Activated T-cell treated with anti-CD3 and anti-CD28 coated beads, Interleukin-2, amount 50 U/mL, for 48 hours (primary cell): ENCODE measurements around the gene FAM170B.
A peak's percentile ranks its signal among the peaks of the same experiment; 100 is the strongest.

Experiments used
- DNase-seq, 2 experiments: peaks; one replicate each; pipeline ENCODE4 v3.0.0-alpha.2; 2020

The FAM170B gene

DNA sequence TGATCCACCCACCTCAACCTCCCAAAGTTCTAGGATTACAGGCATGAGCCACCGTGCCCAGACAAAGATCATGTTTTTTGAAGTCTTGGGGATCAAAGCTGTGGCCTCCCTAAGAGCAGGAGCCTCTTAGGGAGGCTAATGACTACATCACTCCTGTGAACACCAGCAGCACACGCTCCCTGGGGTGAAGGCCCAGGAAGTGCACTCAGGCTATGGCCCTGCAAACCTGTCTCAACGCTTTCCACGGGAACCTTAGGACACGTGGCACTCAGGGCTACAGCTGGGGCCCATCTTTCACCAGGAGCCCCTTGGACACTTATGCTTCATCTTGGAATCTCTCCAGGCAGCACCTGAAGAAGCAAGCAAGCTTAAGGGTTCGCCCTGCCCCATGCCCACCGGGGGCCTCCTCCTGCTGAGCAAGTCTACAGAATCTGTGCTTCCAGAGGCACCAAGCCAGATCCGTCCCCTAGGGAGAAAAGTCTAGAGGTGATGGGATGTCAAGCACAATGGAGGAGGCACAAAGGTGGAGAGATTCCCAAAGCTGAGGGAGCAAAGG lies 36.9 kb downstream of the FAM170B start:
- no peak for DNase-seq

DNA sequence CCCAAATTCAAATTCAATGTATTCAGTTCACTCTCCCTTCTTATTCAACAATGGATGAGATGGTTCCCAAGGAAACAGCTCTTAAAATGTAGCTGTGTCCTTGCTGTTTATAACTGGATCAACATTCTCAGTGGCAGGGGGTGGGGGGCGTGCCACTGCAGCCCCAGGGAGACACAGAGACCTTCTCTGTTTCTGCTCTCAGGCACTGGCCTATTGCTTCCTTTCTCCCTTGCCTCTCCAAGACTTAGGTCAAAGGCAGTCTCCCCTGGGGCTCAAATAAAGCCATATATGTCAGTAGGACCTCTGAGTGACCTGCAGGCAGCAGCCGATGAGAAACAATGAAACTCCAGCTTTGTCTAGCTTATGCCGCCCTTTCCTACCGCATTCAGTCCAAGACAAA lies 39.2 kb downstream of the FAM170B start:
- DNase-seq, result no peak

DNA sequence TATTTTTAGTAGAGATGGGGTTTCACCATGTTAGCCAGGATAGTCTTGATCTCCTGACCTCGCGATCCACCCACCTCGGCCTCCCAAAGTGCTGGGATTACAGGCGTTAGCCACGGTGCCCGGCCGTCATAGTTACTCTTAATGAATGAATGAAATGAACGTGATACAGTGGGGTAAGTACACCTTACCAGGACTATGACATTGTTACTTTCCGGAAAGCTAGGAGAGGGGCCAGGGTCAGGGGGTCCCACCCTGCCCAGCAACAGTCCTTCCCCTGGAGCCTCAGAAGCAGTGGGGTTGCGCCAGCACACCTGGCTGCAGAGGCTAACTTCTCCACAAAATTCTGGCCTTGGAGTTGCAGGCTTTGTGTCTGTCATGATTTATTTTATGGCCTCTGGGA lies 39.9 kb downstream of the FAM170B start:
- DNase-seq, result no peak

DNA sequence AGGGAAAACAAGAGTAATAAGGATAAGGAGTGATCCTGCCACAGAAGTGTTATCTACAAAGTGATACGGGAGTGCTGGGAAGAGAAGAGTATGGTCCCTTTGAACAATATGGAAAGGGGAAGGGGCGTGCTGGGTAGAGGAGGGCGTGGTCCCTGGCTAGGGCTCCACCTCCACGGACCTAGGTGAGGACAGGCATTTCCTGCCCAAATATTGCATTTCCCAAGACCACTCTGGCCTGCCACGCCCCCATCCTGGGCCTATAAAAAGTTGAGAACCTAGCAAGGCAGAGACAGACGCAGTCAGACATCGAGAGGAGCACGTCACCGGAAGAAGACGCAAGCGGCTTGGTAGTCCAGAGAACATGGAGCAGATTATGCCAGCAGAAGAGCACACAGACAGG lies 41.3 kb downstream of the FAM170B start:
- no peak for DNase-seq

DNA sequence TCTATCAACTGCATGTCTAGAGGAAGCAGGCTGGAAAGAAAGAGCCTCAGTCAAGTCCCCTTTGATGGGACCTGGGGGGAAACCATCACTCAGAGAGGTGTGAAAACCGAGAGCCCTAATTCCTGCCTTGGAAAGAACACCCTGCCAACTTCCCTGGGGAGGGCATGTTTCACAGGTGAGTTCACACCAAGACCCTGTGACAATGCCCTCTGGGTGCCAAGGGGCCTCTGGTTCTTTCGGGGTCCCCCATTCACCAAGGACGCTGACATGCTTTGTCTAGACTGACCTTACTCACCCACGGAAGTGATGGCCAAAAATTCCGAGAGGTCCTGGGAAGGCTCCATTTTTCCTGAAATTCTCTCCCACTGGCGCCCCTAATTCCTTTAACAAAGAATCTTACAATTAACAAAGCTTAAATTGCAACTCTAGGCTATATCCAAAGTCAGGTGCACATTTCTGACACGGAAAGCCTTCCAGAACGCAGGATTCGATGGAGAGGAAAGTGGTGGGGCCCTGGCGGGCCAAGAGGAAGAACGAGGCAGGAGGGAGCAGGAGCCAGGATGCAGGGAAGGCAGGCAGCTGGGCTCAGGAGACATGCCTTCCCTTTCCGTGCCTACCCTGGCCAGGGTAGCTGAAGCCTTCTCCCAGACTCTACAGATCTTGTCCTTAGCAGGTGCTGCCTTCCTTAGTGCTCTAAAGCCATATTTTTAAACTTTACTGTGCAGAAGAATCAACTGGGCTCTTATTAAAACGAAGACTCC lies 42.2 kb downstream of the FAM170B start:
- DNase-seq, result no peak

DNA sequence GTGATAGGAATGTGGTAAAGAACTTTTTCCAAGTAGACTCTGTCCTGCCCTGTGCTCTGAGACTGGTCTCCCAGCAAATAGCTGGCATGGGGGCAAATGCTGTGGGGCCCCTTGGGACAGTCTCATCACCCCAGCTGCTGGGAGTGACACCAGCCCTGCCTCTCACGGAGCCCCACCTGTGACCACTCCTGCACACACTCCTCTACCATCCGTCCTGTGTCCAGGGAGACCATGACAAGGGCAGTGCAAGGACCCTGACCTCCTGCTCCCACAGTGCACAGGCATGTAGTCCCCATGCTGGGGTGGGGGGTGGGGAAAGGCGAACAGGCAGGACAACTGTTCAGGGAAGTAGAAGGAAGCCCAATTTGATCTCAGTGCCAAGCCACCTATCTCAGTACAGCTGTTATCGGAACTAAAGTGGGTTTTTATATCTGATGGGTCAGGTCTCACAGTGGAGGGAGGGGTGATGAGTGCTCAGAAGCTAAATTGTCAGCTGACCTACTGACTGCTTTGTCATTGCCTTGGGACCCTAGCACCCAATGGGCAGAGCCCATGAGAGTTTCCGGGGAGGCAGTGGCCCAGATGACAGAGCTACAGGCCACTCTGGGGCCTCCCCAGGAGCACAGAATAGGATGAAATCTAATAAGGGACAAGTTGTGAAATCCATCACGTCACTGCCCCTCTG lies 43.0 kb downstream of the FAM170B start:
- no peak for DNase-seq

DNA sequence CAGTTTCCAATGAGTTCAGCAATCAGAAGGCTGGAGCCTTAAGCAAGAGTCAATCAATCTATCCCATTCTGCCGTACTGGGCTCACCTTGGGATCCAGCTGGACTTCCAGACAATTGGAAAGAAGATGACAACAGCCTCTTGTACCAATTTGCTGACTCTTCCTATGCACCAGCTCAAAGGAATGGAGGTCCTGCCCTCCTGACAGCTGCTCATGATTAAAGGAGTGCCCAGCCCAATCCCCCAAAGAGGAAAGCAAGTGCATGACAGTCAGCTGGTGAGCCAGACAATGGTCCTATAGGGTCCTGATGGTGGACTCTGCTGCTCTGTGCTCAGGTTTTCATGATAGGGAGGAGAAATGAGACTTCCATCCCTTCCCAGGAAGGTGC lies 43.6 kb downstream of the FAM170B start:
- no peak for DNase-seq

DNA sequence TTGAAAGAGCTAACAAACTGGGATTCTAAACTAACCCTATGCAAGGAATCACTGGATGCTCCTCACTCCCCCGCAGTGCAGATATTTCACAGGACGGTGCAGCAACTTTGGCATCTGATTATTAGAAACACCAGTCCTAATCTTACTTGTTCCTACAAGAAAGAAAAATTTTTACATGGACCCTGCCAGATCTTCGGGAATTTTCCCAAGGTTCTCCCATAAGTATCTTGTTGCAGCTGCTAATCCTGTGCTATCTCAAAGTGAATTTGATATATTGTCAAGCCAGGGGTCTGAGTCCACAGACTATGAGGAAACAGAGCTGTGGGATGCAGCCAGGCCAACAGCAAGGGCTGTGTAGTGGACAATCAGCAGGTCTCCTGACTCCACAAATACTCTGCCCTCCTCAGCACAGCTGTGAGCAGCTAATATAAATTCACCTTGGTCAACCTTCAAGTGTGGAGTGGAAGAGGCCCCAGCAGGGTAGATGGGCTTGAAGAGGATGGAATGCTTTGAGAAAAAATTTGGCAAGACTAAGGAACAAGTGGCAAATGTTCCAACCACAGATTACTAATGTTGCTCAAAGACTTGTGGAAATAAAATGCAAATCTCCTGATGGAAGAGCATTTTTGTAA lies 44.1 kb downstream of the FAM170B start:
- peak in 1 of 2 experiments; percentile 7 for DNase-seq

DNA sequence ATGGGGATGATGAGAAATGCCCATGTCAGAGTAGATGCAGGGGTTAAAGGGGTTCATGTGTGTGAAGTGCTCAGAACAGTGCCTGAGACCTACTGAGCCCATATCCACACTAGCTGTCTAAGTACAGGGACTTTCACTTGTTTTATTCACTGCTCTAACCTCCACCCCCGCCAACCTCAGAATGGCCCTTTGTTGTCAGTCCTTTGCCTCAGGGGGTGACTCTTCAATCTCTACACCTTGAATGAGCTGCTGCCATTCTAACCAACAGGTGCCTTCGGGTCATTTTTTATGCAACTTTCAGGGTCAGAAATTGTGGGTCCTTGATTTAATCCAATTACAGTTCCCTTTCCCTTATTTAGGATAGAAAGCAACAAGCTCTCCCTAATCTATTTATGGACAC lies 44.7 kb downstream of the FAM170B start:
- DNase-seq, result no peak

DNA sequence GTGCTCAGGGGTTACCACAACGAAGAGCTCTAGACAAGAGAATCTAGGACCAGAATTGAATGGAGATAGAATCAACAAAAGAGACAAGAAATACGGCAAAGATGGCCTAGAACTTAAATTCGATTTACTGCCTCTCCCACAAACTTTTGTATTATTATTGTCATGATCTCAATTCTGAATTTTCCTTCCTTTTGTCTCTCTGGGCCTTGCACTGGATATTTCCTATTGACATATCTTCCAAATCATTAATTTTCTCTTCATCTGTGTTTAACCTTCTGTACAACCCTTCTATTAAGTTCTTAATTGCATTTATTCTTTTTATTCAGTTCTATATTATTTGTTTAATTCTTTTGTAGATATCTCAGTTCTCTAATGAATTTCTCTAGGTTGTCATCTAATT lies 46.9 kb downstream of the FAM170B start:
- DNase-seq, result no peak

DNA sequence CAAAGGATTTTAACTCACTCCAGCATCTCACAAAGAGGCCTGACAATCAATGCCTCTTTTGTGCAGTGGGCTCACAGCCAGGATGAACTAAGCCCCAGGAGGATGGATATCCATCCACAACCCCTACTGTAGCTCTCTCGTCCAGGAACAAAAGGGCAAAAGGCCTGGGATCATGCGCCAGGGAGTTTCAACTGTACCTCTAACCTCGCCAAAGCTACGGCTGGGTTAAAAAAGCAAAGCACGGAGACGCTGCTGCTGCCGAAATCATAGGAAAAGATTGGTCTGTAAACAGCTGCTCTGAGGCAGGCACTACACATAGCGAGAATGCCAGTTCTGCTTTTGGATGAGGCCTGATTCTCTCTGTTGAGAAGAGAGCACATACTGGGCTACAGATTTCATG lies 50.6 kb downstream of the FAM170B start:
- DNase-seq, result no peak

DNA sequence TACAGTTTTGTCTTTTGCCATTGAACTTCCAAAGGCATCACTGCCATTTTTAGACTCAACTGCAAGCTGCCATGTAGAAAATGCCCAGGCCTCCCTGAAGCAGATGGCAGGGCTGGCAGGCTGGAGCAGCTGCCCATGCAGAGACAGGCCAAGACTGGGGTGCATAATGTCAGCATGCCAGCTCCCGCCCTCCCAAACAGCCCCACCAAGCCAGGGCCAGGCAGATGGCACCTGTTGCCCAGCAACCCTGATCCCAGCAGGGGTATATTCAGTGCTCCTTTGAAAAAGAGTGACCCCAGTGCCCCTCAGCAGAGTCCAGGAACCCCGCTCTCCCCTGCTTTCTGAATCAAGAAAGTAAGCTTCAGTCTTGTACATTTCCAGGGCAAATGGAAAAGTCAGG lies 51.1 kb downstream of the FAM170B start:
- no peak for DNase-seq

DNA sequence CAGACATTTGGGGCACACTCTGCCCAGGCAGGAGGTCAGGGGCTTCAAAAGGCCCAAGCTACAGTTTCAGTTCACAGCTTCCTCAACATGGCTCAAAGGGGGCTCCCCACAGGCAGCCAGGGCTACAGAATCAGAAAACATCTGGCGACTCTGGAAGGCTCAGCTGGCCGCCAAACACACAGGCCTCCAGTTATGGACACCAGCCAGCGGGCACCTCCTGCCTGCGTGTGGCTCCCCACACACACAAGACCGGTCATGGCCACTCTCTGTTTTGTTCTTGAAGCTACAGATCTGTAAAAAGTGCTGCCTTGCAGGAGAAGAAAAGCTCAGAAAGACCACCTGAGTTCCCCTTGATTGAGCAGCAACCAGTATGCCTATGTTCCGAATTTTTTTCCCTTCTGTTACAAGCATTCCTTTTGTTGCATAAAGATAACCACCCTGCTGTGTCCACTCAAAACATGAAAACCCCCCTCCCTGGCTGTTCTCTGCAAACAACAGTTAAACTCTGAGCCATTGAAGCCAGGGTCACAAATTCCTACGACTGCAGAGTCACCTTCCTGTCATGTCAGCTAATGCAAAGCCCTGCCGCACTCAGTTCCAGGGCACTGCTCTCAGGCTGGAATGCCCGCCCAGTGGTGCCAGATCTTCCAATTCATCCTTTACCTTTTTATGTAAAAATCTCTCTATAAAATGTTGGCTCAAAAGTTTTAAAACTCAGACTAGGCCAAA lies 52.1 kb downstream of the FAM170B start:
- no peak for DNase-seq
